GM12874 (cell line): Measurements from ENCODE around the gene ENPP3.

Source experiments
- TF ChIP-seq, protein P1 (sequence below): IDR thresholded peaks from 2 replicates; pipeline ENCODE4 v1.5.1; 2011; ENCODE audit warnings: low read depth, mild to moderate bottlenecking, control low read depth, low read length, moderate library complexity; ENCODE audit not compliant: insufficient read depth

The ENPP3 gene

DNA sequence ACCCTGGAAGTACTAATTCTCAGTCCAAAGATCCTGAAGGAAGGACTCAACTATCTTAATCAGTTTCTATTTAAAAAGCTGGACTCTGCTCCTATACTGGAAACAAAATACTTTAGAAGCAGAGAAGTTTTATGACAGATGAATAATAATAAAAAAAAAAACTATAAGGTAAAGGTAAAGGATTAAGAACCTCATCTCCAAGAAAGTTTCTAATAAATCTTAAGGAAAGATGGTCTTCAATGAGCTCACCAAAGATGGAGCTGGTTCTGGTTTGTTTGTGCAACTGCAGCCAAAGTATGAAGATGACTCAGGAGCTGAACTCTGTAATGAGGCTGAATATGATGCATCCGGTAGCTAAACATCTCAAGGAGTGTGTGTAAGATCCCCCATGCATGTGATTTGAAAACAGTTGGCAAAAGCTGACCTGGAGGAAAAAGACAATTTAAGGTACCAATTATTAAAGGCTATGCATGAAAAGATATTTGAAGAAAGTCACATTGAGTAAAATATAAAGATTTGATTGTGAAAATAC lies 34.3 kb upstream of the ENPP3 start:
- TF ChIP-seq, protein P1, sequence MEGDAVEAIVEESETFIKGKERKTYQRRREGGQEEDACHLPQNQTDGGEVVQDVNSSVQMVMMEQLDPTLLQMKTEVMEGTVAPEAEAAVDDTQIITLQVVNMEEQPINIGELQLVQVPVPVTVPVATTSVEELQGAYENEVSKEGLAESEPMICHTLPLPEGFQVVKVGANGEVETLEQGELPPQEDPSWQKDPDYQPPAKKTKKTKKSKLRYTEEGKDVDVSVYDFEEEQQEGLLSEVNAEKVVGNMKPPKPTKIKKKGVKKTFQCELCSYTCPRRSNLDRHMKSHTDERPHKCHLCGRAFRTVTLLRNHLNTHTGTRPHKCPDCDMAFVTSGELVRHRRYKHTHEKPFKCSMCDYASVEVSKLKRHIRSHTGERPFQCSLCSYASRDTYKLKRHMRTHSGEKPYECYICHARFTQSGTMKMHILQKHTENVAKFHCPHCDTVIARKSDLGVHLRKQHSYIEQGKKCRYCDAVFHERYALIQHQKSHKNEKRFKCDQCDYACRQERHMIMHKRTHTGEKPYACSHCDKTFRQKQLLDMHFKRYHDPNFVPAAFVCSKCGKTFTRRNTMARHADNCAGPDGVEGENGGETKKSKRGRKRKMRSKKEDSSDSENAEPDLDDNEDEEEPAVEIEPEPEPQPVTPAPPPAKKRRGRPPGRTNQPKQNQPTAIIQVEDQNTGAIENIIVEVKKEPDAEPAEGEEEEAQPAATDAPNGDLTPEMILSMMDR: no peak

DNA sequence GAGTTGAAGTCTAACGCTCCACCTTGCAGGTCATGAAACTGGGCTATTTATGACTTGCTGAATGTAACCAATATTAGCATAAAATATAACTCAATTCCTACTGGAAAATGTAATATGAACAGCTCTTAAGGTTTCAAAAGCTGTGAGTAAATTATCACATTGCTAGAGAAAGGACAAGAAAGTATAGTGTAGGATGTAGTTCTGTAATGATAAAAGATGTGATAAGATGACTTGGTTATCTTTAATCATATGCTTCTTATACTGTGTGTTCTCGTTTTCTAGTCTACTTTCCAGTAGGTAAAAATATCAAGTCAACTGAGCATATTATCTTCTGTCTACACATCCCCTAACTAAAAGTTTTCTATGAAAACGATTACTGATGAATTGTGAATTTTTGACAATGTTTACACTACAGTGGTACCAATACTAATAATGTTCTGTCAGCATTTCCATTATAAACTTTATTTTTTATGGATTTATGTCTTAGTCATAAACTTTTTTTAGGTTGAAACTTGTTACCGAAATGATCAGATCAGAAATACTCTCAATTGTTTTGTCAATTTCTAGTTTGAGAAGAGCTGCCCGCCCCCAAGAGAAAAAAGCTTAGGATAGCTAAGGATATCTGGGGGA lies 23.7 kb upstream of the ENPP3 start:
- TF ChIP-seq, protein P1: no peak

DNA sequence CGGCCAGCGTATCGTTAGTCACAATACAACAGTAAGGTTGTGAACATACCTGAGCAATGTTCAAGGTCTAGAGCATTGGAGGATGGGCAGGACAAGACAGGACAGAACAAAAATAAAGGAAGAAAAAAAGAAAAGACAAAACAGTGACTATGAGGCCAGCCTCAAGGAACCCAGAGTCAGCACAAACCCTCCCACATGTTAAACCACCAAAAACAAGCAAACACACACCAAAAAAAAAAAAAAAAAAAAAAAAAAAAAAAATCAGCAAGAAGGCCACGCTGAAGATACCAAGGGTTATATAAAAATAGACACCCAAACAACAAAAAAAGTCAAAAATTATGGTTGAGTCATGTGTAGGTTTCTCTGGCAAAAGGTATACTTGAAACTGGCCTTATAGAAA lies 21.8 kb upstream of the ENPP3 start:
- TF ChIP-seq, protein P1: no peak

DNA sequence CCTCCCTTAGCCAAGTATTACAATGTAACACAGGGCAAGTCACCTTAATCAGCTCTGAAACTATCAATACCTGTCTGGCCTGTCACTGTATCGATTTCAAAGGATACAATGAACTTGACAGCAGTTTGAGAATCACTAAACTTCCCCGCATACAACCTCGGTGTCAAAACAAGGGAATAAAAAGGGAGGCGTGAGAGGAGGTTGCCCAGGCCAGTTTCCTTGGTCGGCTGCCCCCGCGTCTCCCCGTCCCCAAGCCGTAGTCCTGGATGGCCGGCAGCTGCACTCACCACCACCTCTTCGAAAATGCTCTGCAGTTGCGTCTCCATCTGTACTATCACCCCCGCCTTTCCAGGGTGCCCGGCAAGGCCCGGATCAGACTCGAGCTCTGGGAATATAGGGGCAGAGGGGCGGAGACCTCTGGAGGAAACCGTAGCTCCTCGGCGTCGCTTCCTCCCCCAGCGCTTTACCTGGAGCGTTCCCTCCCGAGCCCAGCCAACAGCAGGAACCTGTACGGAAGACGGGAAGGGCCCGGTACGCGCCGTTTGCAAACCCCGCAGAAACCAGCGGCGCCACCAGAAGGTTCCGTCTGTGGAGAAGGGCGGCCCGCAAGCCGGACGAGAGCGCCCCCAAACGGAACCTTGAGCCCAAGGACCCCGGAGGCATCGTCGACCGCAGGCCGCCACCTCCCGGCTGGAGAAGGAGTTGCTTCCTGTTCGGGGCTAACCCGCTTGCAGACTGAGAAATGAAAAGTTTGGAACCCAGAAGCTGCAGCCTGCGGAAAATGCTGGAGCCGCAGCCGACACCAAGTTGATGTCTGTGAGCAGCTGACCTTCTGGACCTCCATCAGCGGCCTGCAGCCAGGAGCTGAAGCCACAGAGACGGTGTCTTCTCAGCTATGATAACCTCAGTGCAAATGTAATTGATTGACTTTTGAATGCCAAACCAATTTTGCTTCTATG lies 9.1 kb upstream of the ENPP3 start, which contains the start of gene MED23:
MED23 (minus strand) TSS at position 519 of the 959 bp plus-strand sequence; CDS start at position 326, 193 bp downstream.
- TF ChIP-seq, protein P1: peak; percentile 99

DNA sequence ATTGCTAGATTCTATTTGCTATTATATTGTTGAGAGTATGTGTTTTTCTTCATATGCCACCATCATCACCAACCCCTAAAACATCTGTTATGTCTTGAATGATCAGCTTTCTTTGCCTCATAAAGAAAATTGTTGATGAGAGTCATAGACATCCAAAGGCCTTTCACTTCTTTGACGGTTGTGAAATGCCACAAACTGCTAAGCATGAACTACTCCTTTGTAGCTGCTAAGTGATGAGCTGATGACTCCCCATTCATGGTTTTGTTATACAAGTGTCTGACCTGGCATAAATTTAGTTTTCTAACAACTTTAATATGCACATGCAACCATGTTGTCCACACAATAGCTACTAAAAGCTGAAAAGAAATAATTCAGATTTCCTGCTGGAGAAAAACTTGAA lies 8.4 kb upstream of the ENPP3 start:
- TF ChIP-seq, protein P1: no peak

DNA sequence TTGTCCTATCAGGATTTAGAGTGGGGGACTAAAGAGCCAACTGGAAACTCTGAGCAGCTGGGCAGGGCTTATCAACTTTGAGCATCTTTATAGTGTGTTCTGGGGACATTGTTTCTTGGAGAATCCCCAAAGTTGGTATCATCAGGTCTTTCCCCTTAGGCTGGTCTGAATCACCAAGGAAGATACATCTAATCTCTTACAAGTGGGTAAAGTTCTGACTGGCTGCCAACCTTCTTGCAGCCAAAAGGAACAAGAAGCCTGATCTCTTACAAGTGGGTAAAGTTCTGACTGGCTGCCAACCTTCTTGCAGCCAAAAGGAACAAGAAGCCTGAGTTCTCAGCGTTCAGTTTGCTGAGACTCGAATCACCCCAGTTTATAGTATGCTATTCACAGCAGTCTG lies 7.5 kb upstream of the ENPP3 start:
- TF ChIP-seq, protein P1: no peak

DNA sequence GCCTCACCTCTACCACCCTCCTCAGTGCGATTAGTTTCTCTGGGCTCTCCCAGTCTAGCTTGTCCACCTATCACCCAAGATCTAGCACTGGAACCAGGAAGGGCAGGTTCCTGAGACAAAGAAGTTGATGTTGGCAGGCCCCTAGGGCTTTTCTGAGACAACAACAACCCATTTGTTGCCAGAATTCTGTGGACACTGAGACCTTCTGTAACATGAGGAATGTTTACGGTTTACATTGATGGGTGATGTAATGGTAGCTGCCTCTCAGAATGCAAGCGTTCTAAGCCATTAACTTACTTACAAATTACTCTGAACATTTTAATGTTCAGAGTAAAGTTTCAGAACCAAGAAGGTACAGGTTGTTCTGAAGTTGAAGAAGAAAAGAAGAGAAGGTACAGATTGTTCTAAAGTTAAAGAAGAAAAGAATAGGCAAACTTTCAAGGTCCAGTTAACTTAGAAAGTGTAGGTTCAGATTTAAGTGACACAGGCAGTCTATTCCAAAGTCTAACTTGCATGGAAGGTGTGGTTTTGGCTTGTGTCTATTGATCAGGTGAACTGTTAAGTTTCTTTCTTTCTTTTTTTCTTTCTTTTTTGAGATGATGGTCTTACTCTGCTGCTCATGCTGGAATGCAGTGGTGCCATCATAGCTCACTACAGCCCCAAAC lies 5.3 kb upstream of the ENPP3 start:
- TF ChIP-seq, protein P1: no peak
